ENCODE data around the gene RBM33. TPM values are rescaled to one million over a fixed set of nuclear protein-coding genes. Genes with fewer than 3 reads are reported as not detected.

RBM33 gene
- total RNA-seq, 2 donors from 2014 or later, result 48.8 to 49.6 TPM

DNA sequence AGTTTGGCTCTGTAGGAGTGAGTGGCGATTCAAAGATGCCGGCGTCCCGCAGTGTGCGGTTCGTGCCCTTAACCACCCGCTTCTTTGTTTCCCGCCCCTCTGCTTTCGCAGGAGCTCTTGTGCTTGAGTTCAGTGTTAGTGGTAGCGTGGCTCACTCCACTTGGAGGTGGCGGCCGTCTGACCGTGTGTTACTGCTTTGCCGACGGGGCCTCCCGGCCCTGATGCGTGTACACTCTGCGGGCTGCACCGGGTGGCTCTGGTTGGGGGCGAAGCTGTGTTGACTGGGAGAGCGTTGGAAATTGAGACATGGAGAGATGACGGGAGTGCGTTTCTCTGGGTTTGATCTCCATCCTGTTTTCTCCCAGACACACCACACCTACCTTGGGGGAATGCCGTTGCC, 136.4 kb downstream of the RBM33 start:
- intact Hi-C loops (cut with DNase I), result no loop called here
- DNase-seq (ENCODE audit: low spot score), result no peak

- no peak for DNase-seq (ENCODE audit: low spot score)
- intact Hi-C loops (cut with DNase I), result no loop called here
These were observed 137.0 kb downstream of the RBM33 start for GRCh38 chr7:155781433-155781832.

DNA sequence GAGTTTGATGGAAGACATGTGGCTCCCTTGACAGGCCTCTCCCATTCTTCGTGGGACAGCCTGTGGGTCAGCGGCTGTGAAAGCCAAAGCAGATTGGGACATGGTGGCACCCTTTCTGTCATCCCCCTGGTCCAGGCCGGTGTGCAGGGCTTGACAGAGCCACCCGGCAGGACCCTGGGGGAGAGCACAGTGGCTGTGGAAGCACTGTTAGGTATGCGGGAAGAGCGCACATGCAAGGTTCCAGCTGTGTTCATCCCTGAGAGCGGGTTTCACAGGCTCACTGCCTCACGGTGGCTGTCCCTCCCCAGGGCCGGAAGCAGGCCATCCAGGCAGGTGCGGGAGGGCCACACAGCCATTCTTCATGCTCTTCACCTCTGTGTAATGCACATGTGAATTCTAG, 138.0 kb downstream of the RBM33 start:
- DNase-seq (ENCODE audit: low spot score), result no peak
- intact Hi-C loops (cut with DNase I), result no loop called here

DNA sequence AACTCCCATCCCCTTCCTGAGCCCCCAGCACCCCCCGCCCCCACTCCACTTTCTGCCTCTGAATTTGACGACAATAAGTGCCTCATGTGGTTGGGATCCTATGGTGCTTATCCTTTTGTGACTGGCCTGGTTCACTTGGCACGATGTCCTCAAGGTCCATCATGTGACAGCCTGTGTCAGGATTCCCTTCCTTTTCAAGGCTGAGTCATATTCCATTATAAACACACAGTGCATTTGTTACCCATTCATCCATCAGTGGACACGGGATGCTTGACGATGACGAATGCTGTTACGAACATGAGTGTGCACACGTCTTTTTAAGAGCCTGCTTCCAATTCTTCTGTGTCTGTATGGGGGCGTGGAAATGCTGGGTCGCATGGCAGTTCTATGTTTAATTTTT, 141.1 kb downstream of the RBM33 start:
- no peak for DNase-seq (ENCODE audit: low spot score)
- intact Hi-C loops (cut with DNase I), result loop anchor here in 1 of 2 donors (2.0 kb wide), 1 partner anchor 69 kb away; no protein-coding TSS in a partner anchor

DNA sequence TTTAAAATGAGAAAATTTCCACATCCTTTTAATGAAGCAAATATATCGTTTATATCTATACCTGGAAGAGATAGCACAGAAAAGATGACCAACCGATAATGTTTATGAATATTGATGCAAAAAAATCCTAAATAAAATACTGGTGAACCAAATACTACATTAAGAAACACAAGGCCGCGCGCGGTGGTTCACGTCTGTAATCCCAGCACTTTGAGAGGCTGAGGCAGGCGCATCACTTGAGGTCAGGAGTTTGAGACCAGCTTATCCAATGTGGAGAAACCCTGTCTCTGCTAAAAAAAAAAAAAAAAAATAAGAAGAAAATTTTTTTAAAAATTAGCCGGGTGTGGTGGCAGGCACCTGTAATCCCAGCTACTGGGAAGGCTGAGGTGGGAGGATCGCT, 142.0 kb downstream of the RBM33 start:
- intact Hi-C loops (cut with DNase I), result no loop called here
- DNase-seq (ENCODE audit: low spot score), result no peak

DNA sequence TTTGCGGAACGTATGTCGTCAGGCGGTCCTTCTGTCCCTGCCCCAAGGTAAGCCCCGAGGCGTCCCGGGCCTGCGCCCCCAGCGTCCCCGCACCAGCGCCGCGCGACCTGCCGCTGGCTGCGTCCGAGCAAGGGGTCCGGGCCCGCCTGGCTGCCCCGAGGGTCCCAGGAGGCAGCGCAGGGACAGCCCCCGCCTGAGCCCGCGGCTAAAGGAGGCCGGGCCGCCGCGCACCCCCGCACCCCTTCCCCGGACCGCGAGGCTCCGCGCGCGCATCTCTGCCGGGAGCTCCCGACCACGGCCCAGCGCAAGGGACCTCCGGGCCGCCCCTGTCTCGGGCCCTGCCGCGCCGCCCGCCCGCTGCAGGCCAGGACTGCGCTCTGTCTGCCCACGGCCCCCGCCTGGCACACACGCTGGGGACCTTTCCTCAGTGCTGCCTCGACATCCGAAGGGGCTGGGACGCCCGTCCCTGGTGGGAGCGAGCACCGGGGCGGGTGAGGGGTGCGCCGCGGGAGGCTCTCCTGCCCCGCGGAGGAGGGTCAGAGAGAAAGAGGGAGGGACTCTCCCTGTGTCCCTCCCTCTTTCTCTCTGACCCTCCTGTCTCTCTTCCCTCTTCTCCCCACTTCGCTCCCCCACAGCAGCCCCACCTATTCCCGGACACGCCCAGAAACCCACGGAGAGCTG, 142.8 kb downstream of the RBM33 start:
- DNase-seq (ENCODE audit: low spot score), result no peak
- intact Hi-C loops (cut with DNase I), result no loop called here

- no peak for DNase-seq (ENCODE audit: low spot score)
- intact Hi-C loops (cut with DNase I), result no loop called here
These were observed 144.1 kb downstream of the RBM33 start for GRCh38 chr7:155788616-155789000.

DNA sequence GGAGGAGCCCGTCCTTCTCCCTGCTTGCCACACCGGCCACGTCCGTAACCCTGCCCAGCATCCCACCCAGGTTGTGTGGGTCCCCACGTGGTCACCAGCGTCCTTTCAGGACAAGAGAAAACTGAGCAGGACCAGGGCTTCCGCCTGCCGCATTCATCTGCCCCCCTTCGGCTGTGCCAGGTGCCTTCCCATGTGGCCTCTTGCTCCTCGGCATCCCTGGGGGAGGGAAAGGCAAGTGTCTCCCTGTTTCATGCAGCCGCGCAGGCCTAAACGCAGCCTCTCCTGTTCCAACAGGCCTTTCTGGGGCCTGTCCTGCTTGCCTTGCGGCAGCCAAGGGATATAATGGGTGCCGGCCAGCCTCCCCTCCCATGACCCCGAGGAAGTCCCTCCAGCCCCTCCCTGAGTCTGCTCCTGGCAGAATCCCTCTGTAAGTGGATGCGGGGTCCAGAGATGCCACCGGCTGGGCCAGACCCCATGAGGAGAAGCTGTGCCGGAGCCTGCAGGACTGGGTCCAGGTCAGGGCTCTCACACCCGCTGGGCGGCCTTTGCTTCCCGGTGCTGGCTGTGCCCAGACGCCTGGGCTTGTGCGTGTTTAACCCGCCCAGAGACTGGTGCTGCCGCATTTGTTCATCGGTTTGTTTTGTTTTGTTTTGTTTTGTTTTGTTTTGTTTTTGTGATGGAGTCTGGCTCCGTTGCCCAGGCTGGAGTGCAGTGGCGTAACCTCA, 144.7 kb downstream of the RBM33 start:
- intact Hi-C loops (cut with DNase I), result no loop called here

GRCh38 chr7:155790666-155791065, 146.2 kb downstream of the RBM33 start:
- no peak for DNase-seq (ENCODE audit: low spot score)
- intact Hi-C loops (cut with DNase I), result no loop called here

More for the DNA sequence above, 144.7 kb downstream of the RBM33 start:
- DNase-seq (ENCODE audit: low spot score), result no peak

DNA sequence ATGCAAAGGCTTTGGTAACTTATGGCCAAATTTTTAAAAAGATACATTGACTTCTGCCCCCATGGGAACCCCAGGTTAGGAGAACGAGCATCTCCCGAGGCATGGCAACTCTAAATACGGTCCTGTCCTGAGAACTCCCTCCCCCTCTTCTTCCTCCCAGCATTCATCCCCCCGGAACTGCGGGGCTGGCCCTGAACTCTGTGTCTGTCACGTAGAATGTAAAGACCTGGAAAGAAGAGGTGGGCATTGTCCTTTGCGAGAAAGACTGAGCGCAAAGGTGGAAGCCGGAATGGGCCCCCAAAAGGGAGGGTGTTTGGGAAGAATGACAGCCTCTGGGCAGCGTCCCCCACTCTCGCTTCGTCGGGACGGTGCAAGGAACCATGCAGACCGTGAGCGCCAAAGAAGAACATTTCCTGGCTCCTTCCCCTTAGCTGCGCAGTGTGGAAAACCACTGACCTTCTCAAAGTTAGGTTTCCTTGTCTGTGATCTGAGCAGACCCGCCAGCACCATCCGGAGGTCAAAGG, 146.8 kb downstream of the RBM33 start:
- intact Hi-C loops (cut with DNase I), result no loop called here
- no peak for DNase-seq (ENCODE audit: low spot score)

DNA sequence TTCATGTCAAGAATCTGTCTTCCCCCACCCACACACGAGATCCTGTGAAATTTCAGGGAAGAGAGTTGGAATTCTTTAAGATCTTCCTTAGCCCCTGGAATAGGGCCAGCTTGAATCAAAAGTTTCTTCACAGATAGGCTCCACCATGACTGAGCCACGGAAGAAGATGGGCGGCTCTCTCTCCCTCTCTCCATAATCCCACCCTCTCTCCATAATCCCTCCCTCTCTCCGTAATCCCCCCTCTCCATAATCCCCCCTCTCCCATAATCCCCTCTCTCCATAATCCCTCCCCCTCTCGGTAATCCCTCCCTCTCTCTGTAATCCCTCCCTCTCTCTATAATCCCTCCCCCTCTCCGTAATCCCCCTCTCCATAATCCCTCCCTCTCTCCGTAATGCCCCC, 147.4 kb downstream of the RBM33 start:
- intact Hi-C loops (cut with DNase I), result no loop called here
- DNase-seq (ENCODE audit: low spot score), result peak; percentile 11

DNA sequence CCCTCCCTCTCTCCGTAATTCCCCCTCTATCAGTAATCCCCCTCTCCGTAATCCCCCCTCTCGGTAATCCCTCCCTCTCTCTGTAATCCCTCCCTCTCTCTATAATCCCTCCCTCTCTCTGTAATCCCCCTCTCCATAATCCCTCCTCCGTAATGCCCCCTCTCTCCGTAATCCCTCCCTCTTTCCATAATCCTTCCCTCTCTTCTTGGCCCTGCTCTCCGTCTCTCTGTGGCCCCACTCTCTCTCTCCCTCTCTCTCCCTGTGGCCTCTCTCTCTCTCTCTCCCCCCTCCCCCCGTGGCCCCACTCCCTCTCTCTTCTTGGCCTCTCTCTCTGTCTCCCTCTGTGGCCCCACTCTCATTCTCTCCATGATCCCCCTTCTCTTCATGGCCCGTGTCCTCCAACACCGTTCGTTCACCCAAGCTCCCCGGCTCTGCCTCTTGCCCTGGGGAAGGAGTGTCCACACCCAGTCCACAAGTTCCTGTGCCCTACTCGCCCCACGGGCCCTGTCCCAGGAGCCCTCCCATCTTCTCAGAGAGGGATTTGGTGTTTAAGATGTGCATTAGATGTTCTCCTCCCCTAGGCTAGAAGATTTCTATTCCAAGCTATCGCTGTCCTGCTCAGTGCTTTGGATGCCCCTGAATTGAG, 148.0 kb downstream of the RBM33 start:
- intact Hi-C loops (cut with DNase I), result no loop called here
- peak; percentile 36 for DNase-seq (ENCODE audit: low spot score)

- intact Hi-C loops (cut with DNase I), result no loop called here
- DNase-seq (ENCODE audit: low spot score), result peak; percentile 35
These were observed 148.6 kb downstream of the RBM33 start for GRCh38 chr7:155792999-155793560.

- intact Hi-C loops (cut with DNase I), result no loop called here
- DNase-seq (ENCODE audit: low spot score), result peak; percentile 61
These were observed 149.3 kb downstream of the RBM33 start for GRCh38 chr7:155793720-155794119.

GRCh38 chr7:155794196-155794595, 149.7 kb downstream of the RBM33 start:
- intact Hi-C loops (cut with DNase I), result no loop called here

DNA sequence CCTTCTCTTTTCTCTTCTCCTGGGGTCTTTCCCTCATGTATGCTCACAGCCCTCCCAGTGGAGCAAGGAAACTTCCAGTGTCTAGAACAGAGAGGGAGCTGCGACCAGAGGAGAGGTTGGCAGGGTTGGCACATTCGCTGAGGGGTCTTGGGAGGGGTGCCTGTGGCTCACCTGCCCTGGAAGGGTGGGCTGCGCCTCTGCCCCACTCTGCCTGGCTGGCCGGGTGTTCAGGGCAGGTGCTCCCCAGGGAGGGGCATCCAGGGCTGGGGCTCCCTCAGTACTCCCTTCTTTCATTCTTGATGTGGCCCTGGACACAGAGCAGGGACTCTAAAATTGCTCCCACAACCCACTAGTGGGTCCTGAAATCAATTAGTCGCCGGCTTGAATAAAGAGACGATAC, 150.9 kb downstream of the RBM33 start:
- intact Hi-C loops (cut with DNase I), result loop anchor here in 1 of 2 donors (5.0 kb wide), 1 partner anchor 972 kb away; no protein-coding TSS in a partner anchor
- peak; percentile 41 for DNase-seq (ENCODE audit: low spot score)

More at GRCh38 chr7:155794196-155794595, 149.7 kb downstream of the RBM33 start:
- DNase-seq (ENCODE audit: low spot score), result peak; percentile 71

GRCh38 chr7:155795951-155796350, 151.5 kb downstream of the RBM33 start:
- peak; percentile 78 for DNase-seq (ENCODE audit: low spot score)
- intact Hi-C loops (cut with DNase I), result loop anchor here in 1 of 2 donors (5.0 kb wide), 1 partner anchor 971 kb away; no protein-coding TSS in a partner anchor

GRCh38 chr7:155796381-155797261, 152.2 kb downstream of the RBM33 start:
- intact Hi-C loops (cut with DNase I), result loop anchor here in 1 of 2 donors (5.0 kb wide), 1 partner anchor 971 kb away; no protein-coding TSS in a partner anchor
- peak; percentile 89 for DNase-seq (ENCODE audit: low spot score)

Data from posterior vena cava (tissue), 2 donors.